Osteoblast (primary cell): Measurements from ENCODE around the gene EDC4. TPM values are rescaled to one million over a fixed set of nuclear protein-coding genes. Genes with fewer than 3 reads are reported as not detected.

Source experiments
- DNase-seq: peaks from one replicate; pipeline ENCODE4 v3.0.0; 2011; ENCODE audit warnings: low spot score, mixed read lengths; ENCODE audit not compliant: insufficient read length; ENCODE audit errors: missing footprints
- H2AFZ ChIP-seq: 2 replicates; pipeline ENCODE4 v1.6.0; 2011; ENCODE audit warnings: mild to moderate bottlenecking, low read length
- H3K27ac ChIP-seq: 2 replicates; pipeline ENCODE4 v1.5.1; 2011; ENCODE audit warnings: mild to moderate bottlenecking, low read depth, low read length, moderate library complexity
- H3K27me3 ChIP-seq: 2 replicates; pipeline ENCODE4 v1.6.0; 2012; ENCODE audit warnings: mild to moderate bottlenecking, control low read depth, inconsistent platforms, low read length, moderate library complexity; ENCODE audit not compliant: insufficient read depth
- H3K36me3 ChIP-seq: 2 replicates; pipeline ENCODE4 v1.5.1; 2011; ENCODE audit warnings: mild to moderate bottlenecking, low read length, control low read depth, moderate library complexity; ENCODE audit not compliant: insufficient read depth
- H3K4me1 ChIP-seq: 2 replicates; pipeline ENCODE4 v1.5.1; 2011; ENCODE audit warnings: mild to moderate bottlenecking, low read length, control low read depth, moderate library complexity; ENCODE audit not compliant: insufficient read depth
- H3K4me2 ChIP-seq: 2 replicates; pipeline ENCODE4 v1.6.0; 2011; ENCODE audit warnings: mild to moderate bottlenecking, low read length; ENCODE audit not compliant: insufficient read depth
- H3K4me3 ChIP-seq: fragments of 200-600 bp; sonication (generic); 3 replicates; pipeline ENCODE4 v1.5.1; 2012; ENCODE audit warnings: mild to moderate bottlenecking, low read length, inconsistent platforms; ENCODE audit not compliant: insufficient read depth
- H3K79me2 ChIP-seq: 2 replicates; pipeline ENCODE4 v1.6.0; 2012; ENCODE audit warnings: mild to moderate bottlenecking, low read length, control low read depth, inconsistent platforms; ENCODE audit not compliant: insufficient read depth
- H3K9me3 ChIP-seq: 2 replicates; pipeline ENCODE4 v1.5.1; 2011; ENCODE audit warnings: low read depth, low read length, control low read depth
- H4K20me1 ChIP-seq: 2 replicates; pipeline ENCODE4 v1.6.0; 2012; ENCODE audit warnings: mild to moderate bottlenecking, low read length, control low read depth; ENCODE audit not compliant: insufficient read depth
- total RNA-seq: library from RNA; depleted of rRNA; stranded (reverse); fragments of >200 nt; gene quantifications from 2 replicates; pipeline ENCODE4 v1.2.3, GENCODE V29; 2012
- TF ChIP-seq, protein P1 (sequence below): IDR thresholded peaks from 2 replicates; pipeline ENCODE4 v1.5.1; 2011; ENCODE audit warnings: mild to moderate bottlenecking, low read depth, low read length, moderate library complexity; ENCODE audit errors: extremely low read depth

Gene EDC4, protein sequence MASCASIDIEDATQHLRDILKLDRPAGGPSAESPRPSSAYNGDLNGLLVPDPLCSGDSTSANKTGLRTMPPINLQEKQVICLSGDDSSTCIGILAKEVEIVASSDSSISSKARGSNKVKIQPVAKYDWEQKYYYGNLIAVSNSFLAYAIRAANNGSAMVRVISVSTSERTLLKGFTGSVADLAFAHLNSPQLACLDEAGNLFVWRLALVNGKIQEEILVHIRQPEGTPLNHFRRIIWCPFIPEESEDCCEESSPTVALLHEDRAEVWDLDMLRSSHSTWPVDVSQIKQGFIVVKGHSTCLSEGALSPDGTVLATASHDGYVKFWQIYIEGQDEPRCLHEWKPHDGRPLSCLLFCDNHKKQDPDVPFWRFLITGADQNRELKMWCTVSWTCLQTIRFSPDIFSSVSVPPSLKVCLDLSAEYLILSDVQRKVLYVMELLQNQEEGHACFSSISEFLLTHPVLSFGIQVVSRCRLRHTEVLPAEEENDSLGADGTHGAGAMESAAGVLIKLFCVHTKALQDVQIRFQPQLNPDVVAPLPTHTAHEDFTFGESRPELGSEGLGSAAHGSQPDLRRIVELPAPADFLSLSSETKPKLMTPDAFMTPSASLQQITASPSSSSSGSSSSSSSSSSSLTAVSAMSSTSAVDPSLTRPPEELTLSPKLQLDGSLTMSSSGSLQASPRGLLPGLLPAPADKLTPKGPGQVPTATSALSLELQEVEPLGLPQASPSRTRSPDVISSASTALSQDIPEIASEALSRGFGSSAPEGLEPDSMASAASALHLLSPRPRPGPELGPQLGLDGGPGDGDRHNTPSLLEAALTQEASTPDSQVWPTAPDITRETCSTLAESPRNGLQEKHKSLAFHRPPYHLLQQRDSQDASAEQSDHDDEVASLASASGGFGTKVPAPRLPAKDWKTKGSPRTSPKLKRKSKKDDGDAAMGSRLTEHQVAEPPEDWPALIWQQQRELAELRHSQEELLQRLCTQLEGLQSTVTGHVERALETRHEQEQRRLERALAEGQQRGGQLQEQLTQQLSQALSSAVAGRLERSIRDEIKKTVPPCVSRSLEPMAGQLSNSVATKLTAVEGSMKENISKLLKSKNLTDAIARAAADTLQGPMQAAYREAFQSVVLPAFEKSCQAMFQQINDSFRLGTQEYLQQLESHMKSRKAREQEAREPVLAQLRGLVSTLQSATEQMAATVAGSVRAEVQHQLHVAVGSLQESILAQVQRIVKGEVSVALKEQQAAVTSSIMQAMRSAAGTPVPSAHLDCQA (N-terminal part only)
- 45.7 and 60.8 TPM in 2 replicates for total RNA-seq

DNA sequence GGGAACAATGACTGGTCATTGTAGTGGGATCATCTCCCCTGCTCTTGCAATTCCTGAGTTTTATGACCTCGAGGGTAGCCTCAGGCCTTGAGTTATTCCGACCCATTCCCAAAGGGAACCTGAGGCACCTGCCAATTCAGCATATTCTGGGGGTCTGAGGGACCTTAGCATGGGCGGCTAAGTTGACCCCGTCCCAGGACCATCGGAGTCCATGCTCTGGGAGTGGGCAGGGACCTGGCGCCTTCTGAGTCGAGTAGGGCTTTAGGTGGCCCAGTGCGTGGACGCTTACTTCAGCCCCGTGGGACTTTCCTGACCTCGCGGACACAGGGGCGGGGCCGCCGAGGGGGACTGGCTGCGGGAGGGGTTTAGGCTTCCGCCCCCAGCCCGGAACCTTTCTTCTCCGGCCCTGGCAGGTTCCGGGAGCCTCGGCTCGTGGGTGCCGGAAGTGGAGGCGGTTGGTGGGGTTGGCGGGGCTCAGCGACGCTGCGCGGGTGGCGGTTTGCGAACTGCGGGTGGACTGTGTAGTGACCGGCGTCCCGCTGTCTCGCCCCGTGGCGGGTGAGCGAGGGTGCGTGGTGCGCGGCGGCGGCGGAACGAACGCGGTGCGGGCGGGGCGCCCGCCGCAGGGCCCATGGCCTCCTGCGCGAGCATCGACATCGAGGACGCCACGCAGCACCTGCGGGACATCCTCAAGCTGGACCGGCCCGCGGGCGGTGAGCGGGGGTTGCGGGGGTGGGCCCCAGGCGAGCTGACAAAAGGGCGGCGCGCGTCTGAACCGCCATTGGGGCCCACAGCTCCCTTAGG is at the start of gene EDC4:
EDC4 (plus strand) TSS at position 422 of the 804 bp plus-strand sequence; CDS start at position 632, 210 bp downstream.
- DNase-seq, result peak; percentile 98
- H3K36me3 ChIP-seq, result peaks cover 59% of the 10 kb centered on the region
- H3K9me3 ChIP-seq, result no peaks in the 10 kb centered on the region
- H3K27me3 ChIP-seq, result no peaks in the 10 kb centered on the region
- H2AFZ ChIP-seq, result peak within 1 kb of the TSS; percentile 82
- H4K20me1 ChIP-seq, result peaks cover 42% of the 10 kb centered on the region
- H3K4me3 ChIP-seq, result peak within 1 kb of the TSS; percentile 96
- peak within 1 kb of the TSS; percentile 86 for H3K27ac ChIP-seq
- TF ChIP-seq, protein P1, sequence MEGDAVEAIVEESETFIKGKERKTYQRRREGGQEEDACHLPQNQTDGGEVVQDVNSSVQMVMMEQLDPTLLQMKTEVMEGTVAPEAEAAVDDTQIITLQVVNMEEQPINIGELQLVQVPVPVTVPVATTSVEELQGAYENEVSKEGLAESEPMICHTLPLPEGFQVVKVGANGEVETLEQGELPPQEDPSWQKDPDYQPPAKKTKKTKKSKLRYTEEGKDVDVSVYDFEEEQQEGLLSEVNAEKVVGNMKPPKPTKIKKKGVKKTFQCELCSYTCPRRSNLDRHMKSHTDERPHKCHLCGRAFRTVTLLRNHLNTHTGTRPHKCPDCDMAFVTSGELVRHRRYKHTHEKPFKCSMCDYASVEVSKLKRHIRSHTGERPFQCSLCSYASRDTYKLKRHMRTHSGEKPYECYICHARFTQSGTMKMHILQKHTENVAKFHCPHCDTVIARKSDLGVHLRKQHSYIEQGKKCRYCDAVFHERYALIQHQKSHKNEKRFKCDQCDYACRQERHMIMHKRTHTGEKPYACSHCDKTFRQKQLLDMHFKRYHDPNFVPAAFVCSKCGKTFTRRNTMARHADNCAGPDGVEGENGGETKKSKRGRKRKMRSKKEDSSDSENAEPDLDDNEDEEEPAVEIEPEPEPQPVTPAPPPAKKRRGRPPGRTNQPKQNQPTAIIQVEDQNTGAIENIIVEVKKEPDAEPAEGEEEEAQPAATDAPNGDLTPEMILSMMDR, result no peak
- peaks cover 19% of the 10 kb centered on the region for H3K4me1 ChIP-seq
- peak within 1 kb of the TSS; percentile 94 for H3K4me2 ChIP-seq
- peaks cover 58% of the 10 kb centered on the region for H3K79me2 ChIP-seq

DNA sequence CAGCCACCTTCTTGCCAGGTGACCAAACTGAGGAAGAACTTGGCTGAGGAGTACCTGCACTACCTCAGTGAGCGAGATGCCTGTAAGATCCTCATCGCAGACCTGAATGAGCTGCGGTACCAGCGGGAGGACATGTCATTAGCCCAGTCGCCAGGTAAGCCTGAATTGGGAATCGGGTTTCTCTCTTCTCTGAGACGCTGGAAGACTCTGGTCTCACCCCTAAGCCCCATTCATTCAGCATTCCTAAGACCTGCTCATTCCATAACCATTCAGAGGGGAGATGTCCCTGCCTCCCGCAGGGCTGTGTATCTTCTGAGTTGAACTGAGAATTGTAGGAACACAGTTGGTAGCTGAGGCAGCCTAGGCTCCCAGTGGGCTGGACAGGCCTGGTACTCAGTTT is 47.7 kb upstream of the EDC4 start:
- TF ChIP-seq, protein P1, result no peak
- peaks cover 21% of the 10 kb centered on the region for H3K36me3 ChIP-seq
- H3K4me1 ChIP-seq, result no peaks in the 10 kb centered on the region
- H2AFZ ChIP-seq, result no peak overlapping the region
- peak; percentile 32 for DNase-seq
- no peak overlapping the region for H3K27ac ChIP-seq
- no peak overlapping the region for H3K4me2 ChIP-seq
- H3K9me3 ChIP-seq, result no peaks in the 10 kb centered on the region
- no peaks in the 10 kb centered on the region for H3K27me3 ChIP-seq
- no peaks in the 10 kb centered on the region for H3K79me2 ChIP-seq
- H3K4me3 ChIP-seq, result no peak overlapping the region
- H4K20me1 ChIP-seq, result no peaks in the 10 kb centered on the region

DNA sequence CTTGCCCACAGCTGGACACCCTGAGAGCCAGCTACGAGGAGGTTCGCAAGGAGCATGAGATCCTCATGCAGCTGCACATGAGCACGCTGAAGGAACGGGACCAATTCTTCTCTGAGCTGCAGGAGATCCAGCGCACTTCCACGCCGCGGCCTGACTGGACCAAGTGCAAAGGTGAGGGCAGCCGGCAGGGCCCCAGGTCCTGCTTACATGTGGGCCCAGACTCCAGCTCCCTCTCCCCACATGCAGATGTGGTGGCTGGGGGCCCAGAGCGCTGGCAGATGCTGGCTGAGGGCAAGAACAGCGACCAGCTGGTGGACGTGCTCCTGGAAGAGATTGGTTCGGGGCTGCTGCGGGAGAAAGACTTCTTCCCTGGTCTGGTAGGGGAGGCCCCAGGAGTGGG is 46.9 kb upstream of the EDC4 start:
- Histone ChIP-seq H3K4me1 (no peaks in the 10 kb centered on the region), H3K27me3 (no peaks in the 10 kb centered on the region), H3K4me3 (no peak overlapping the region), H3K9me3 (no peaks in the 10 kb centered on the region), H3K36me3 (peaks cover 29% of the 10 kb centered on the region), H2AFZ (no peak overlapping the region), H3K4me2 (no peak overlapping the region), H4K20me1 (no peaks in the 10 kb centered on the region), H3K79me2 (no peaks in the 10 kb centered on the region), H3K27ac (no peak overlapping the region)
- TF ChIP-seq, protein P1, result no peak
- DNase-seq, result no peak
